Measurements from ENCODE around the gene SNAPC4.

The SNAPC4 gene

DNA sequence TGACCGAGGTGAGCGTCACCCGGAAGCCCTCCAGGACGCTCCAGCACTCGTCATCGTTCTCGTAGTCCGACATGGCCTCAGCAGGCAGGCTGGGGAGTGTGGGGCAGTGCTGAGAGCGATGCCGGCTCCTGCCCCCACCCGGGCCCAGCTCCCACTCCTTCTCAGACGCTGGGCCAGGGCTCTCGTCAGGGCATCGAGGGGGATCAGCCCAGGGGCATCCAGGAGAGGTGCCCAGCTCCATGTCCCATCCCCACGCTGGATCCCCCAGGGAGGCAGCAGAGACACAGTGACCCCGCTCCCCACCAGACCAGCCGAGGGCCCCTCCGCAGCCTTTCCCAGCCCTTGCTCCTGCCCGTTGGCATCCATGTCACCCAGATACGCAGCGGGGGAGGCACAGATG is 28.0 kb downstream of the SNAPC4 start:
- no peak for DNase-seq

DNA sequence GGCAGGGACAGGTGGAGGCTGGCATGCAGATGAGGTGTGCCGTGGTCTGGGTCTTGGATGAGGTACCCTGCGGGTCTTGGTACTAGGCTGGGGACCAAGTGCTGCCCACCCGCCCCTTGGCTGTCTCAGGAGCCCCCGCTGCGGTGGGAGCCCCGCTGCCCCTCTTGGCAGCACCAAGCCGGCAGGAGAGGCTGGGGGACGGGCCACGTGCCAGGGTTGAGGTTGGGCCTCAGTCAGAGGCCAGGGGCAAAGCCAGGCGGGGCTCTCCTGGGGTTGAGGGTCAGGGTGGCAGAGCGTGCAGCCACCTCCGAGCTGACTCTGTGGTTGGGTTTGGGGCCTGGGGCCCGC is 28.5 kb downstream of the SNAPC4 start:
- DNase-seq: no peak

DNA sequence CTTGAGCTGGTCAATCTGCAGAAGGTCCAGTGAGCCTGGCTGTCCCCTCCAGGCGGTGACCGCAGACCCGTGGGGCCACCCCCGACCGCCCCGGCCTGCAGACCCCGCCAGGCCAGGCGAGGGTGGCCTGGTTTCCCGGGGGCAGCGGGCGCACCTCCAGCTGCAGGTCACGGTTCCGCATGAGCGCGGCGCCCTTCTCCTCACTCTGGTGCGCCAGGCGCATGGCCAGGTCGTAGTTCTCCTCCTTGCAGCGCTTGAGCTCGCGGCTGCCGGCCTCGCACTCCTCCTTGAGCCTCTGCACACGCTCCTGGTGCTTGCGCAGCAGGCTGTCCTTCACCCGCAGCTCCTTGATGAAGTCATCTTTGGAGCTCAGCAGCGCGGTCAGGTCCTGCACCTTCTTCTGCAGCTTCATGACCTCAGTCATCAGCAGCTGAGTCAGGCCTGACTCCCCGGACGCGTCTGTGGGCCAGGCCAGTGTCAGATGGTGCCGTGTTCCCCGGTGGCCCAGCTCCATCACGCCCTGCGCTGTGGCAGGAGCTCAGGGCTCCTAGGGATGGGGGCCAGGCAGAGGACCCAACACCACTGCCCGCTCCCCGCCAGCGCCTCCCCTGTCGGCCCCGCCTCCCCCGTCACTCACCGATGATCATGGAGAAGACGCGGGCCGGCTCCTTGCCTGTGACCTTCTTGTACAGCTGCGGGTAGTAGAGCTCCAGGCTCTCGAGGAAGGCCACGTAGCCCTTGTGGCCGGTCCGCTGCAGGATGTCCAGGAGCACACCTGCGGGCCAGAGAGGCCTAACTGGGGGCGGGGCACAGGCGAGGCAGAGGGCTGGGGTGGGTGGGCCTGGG is 29.1 kb downstream of the SNAPC4 start:
- DNase-seq: no peak

DNA sequence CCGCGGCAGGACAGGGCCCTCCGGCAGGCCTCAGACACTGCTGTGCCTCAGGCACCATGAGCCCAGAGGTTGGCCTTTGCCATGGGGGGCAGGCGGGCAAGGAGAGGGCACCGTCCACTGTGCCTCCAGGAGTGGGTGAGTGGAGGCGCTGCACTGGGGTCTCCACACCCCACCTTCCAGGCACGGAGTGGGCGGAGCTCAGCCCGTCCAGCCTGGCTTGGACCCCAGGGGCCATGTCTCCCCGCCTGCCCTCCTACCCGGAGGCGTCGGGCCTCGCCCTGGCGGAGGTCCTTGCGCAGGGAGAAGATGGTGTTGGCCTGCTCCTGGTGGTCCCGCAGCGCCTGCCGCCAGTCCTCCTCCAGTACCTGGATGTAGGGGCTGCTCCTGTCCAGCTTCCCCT is 29.9 kb downstream of the SNAPC4 start:
- no peak for DNase-seq

DNA sequence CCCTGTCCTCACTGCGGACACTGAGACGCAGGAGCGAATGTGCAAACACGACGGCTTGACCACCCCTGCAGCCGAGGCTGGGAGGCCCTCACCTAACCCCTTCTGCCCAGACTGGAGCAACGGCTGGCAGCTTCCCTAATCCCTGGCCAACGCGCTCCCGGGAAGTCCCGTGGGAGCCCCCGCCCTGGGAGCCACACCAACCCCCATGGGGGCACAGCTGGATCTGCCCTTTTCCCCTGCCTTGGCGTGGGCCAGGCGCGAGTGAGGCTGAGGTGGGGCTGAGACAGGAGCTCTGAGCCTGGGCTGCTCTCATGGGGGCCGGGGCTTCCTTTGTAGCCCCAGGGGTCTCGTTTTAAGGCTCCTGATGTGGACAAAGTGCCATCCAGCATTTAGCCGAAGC is 31.8 kb downstream of the SNAPC4 start:
- no peak for DNase-seq

DNA sequence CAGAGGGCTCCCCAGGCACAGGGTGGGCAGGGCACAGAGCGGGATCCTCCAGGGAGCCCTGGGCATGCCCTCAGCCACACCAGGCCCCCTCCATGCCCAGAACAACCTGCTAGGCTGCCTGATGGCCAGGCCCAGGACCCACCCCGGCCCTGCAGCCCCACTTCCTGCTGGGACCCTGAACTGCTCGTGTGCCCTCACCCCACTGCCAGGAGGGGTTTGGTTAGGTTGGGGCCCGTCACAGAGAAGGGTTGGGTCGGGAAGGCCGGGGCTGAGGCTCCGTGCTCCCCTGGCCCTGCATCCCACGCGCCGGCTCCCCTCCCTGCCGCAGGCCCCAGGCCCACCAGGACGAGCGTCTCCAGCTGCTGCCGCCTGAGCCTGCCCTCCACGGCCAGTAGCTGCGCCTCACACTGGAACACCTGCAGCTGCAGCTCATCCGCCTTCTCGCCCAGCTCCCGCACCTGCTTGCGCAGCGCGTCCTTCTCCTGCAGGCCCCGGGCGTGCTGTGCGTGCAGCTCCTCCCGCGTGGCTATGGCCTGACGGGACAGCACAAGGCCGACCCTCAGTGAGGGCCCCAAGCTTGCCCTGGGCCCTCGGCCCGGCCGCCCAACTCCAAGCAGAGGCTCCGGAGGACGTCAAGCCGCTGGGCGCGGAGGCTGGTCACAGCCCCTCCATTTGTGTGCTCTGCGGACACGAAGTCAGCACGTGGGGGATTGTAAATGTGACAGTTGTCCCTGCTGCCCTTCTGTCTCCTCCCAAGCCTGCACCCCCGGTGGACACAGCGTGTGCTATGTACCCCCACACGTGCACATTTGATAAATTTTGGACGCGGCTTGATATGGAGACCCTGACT is 32.4 kb downstream of the SNAPC4 start:
- DNase-seq: no peak

DNA sequence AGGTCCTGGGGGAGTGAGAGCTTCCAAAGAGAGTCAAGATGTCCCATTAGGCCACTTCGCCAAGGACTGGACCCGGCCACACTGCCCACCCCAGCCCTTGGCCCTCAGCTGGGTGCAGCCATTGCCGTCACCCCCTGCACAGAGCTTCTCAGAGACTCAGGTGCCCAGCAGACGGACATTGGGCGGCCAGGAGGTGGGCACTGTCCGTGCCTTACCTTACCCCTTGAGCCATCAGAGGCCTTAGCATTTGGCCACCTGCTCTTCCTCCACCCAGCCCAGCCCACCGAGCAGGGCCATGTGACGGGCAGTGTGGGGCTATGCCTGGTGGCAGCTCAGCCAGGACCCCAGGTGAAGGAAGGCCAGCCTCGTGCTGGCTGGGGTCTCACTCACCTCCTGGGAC is 33.1 kb downstream of the SNAPC4 start:
- DNase-seq: no peak

DNA sequence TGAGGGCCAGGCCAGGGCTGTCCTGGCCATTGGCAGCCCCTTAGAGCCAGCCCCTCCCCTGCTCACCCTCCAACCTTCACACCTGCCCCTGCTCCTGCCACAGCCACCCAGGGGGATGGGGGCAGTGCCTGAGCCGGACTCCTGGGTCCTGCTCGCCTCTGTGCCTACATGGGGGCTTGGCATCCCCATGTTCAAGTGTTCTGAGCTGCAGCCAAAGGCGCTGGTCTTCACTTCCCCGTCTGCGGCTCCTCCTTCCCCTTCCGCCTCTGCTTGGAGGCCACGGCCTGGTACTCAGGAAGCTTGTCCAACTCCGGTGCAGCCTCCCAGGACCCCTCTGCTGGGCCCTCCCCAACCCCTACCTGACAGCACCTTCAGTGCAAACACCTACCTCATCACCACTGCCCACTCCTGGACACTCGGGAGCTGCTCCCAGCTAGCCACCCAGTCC is 34.2 kb downstream of the SNAPC4 start:
- DNase-seq: no peak

DNA sequence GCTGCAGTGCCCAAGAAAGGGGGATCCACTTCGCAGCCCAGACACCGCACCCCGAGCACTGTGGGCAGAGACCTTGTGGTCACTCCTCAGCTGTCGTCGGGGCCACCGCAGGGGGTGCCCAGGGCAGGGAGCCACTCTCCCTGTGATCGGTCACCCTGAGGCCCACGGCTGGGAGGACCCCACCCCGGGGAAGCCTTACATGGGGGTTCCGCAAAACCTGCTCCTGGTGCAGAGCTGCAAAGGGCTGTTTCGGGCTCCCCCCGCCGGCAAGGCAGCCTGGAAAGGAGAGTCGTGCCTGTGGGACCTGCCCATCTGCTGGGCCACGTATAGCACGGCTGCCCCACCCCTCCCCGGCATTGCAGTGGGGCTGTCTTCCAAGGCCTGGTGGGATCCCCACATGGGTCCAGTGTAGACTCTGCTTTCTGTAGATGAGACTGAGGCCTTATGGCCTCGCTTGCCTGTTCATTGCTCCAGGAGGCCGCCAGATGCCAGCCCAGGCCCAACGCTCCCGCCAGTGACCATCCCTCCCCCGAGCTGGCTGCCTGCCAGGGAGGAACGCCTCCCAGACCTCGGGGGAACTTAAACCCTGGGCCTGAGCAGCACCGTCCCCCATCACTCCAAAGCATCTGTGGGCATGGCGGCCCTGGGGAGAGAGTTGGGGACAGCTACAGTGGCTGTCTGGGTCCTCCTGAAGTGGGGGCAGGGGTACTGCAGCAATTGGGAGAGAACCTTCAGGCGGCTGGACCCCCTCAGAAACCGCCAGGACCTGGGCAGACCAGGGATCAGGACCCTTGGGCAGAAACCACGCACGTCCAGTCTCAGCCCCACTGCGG is 34.8 kb downstream of the SNAPC4 start:
- DNase-seq: no peak

DNA sequence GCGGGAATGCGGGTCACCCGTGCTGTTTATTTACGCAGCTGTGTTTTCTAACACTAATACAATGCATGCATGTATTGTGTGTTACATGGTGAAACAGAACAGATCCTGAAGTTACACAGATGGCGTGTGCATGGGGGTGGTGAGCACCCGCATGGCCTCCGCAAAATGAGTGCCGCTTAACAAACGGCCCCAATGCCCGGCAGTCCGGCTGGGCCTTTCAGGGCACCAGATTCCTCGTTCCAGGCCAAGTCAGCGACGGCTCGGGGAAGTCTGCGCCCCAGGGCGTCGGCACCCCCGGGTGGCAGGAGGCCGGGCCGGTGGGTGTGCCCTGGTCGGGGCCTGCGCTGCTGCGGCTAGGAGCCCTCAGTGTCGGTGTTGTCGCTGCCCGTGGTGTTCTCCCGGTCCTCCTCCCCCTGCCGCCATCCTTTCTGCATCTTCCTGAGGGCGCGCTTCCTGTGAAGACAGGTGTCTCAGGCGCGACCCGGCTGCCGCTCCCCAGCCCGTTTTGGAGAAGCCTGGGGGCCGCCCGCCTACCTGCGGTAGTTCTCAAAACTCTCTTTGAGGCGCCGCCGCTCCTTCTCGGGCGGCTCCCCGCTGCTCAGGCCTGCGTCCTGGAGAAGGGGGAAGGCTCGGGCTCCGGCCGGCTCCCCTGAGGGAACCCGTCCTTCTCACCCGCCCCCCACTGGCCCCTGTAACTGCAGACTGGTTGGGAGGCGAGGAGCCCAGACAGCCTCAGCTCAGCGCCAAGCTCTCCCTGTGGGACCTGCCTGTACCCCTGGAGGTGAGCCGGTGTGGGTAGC is 35.8 kb downstream of the SNAPC4 start:
- DNase-seq: no peak

DNA sequence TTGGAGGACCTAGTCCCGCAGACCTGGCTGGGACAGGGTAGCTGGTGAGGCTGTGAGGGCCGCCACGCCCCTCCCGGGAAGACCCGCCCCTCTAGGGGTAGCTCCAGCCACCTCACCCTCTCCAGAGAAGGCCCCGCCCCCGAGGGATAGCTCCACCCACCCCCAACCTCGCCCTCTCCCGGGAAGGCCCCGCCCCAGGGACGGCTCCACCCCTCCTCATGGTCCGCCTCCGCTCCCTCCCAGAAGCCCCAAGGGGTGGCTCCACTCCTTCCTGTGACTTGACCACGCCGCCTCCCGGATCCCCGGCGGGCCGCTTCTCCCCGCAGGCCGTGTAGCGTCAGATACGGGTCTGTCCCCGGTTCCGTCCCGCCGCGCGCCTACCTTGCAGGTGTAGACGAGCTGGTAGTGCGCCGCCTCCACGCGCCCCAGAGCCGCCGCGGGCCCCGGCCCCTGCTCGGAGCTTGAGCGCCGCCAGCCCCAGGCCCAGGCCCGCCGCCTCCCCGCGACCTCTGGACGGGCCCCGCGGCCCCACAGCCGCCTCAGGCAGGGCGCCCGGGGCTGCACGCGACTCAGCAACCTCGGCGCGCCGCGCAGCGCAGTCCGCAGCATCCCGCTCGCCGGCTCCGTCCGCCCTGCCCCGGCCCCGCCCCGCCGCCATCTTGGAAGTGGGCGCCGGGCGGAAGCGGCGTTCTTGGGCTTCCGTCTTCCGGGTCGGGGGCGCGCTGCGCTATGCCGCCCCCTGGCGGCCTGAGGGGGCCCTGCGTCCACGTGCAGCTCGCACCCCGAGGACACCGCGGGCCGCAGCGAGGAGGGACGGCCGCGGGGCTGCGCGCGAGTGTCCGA is 36.6 kb downstream of the SNAPC4 start, which contains the start of gene DNLZ:
Gene DNLZ (minus strand): TSS at position 639 of the 843 bp plus-strand sequence. CDS start 30 bp downstream, at position 609.
- peak; percentile 82 for DNase-seq

DNA sequence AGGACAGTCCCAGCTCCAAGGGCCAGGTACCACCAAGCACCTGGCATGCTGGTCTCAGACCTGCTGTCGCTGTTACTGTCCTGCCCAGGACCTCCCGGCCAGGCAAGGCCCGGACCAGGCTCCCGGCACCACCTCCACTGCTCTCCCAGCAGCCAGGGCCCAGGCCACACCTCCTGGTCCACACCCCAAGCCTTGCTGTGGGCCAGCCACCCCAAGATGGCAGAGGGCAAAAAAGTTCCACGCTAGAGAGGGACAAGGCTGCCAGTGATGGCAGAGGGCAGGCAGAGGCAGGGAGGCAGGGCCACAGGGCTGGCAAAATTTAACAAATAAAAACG is 37.6 kb downstream of the SNAPC4 start:
- DNase-seq: no peak

DNA sequence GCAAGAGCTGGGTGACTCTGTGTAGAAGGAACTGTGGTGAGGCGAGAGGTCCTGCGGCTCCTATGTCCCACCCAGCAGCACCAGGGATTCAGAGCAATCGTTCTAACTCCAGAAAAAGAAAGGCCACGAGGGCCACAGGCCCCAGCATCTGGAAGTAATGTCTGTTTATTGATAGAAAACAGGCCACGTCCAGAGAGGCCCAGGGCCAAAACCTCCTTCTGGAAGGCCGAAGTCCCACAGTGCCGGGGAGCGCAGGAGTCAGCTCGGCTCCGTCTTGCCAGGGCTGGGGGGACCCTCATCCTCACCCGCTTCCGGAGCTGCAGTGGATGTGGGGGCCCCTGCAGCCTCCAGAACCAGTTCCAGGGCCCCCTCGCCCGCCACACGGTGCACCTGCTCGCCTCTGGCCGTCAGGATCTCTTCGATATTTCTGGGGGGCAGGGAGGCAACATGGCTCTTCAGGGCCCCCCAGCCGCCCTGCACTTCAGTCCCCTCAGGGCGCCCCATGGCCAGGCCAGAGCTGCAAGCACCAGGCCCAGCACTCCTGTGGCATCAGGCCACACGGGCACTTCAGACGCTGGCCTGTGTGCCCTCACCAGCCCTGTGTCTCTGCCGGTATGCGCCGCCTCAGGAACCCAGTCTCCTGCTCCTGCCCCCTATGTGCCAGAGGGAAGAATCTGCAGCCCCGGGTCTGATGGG is 38.1 kb downstream of the SNAPC4 start:
- DNase-seq: no peak

DNA sequence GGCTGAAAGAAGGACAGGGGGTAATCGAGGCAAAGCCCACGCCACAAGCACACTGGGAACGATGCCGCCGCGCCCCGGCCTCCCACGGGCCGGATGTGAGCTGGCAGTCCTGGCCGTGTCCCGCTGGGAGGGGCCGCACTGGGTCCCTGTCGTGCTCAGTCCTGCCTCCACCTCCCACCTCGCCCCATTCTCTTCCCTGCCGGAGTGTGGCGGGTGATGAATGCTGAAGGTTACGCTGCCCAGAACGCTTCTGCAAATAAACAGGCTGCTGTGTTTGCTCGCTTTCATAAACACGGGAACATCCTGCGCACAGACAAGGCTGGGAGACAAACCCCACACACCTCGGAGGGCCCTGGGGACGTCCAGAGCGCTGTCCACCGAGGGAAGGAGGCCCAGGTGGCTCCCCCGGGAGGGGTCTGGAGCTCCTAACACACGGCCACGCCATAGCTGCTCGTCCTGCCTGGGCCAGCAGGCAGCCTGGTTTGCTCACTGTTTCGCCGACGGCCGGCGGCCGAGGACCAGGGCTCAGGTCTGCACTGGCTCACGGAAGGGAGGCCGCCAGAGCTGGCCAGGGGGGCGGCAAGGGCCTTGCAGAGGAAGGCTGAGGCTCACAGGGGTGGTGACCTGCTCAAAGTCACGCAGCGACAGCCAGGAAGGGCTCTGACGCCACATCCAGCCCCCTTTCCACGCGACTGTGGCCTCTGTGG is 38.8 kb downstream of the SNAPC4 start:
- DNase-seq: no peak

DNA sequence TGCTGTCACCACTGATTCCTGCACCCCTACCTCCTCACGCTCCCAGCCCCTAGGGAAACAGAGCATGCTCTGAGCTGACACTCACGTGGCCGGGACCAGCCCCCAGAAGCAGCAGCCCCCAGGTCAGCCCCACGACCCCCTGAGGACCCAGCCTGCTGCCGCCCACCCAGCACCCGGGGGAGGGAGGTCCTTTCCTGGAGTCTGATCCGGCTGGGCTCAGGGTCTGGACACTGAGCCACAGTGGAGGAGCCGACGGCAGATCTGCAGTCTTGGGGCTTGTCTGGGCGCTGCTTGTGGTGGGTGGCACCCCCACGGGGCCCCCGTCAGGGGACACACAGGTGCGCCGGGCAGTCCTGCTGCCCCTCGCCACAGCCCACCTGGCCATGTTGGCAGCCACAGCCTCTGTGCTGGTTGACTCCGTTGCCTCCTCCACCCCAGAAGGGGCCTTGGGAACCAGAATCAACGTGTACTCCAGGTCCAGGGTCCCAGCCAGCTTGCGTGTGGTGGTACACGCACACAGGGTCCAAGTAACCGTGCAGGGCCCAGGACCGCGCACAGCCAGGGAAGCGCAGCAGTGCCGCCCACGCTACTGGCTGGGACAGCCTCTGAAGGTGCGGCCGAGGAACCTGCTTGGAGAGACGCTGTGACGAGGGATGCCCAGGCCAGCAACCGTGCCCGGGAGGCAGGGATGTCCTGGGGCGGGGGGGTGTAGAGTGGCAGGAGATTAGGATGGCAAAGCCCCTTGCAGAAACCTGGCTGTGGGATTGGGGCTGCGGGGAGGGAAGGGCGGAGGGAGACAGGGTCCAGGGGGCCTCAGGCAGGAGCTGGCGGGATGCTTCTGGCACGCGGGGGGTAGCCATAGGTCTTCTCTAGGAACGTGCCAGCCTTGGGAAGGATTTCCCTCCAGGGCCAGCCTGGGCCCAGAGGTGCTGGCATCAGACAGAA is 39.9 kb downstream of the SNAPC4 start:
- DNase-seq: no peak

DNA sequence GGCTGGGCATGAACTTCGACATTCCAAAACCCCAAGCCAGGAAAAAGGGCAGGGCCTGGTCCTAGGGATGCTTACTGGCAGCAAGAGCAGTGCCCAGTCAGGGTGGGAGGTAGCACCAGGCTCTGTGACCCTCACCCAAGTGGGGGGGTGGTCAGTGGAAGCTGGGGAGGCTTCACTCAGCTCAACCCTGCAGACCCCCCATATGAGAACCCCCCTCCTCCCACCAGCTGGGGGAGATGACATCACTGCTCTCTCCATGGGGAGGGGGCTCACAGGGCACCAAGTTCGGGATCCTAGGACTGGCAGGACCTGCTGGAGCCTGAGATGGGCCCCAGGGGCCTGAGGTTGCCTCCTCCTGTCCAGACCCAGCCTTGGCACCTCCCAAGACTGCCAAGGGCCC is 41.1 kb downstream of the SNAPC4 start:
- no peak for DNase-seq

DNA sequence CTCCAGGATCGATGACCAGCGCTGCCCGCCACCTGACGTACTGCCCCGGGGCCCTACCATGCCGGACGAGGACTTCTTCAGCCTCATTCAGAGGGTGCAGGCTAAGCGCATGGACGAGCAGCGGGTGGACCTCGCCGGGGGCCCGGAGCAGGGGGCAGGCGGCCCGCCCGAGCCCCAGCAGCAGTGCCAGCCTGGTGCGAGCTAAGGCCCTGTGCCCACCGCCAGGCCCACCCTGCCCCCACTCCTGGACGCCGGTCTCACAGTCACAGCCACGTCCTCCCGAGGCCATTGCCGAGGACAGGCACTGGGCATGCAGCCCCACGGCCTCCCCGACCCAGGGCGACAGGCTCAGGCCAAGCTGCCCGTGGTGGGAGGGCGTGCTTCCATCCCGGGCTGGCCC is 42.0 kb downstream of the SNAPC4 start:
- DNase-seq: no peak

DNA sequence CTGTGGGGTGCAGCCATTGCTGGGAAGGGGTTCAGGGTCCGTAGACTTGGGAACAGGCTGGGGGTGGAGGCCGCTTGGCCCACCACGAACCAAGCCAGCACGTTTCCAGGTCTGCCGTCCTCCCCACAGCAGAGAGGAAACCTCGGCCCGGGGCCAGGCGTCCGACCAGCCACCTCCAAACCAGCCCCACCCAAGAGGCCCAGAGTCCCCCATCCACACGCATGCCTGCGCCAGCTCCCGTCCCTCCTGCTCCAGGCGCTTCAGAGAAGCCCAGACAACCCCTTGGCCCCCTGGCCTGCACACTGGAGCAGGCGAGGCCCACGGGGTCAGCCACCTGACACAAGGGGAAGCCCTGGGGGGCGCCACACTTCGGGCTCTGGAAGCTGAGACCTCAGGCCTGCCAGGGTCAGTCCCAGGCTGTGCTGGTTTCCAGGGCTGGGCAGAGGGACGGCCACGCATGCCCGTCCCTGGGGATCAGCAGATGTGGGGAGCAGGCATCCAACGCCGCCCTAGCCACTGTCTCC is 42.7 kb downstream of the SNAPC4 start:
- DNase-seq: no peak

Measured in effector CD4-positive, alpha-beta T cell (primary cell).